MG63 (cell line): ENCODE measurements around the gene GSTA1. TPM values are rescaled to one million over a fixed set of nuclear protein-coding genes. Genes with fewer than 3 reads are reported as not detected.
A peak's percentile ranks its signal among the peaks of the same experiment; 100 is the strongest.
"Not testable (repeated sequence)": the region's sequence is repeated elsewhere in the genome, so short reads cannot be mapped to it uniquely, and the experiment has no call there.

Experiments used
- DNase-seq: peaks from one replicate; pipeline ENCODE4 v3.0.0-alpha.2; 2020
- H3K27me3 ChIP-seq: fragments of 250-450 bp; sonication (Bioruptor Pico); 2 replicates; pipeline ENCODE4 v1.5.1; 2020; ENCODE audit warnings: mild to moderate bottlenecking, moderate library complexity
- H3K36me3 ChIP-seq: fragments of 250-450 bp; sonication (Bioruptor Pico); 2 replicates; pipeline ENCODE4 v1.5.1; 2020; ENCODE audit warnings: mild to moderate bottlenecking, moderate library complexity
- H3K4me3 ChIP-seq: fragments of 250-450 bp; sonication (Bioruptor Pico); 2 replicates; pipeline ENCODE4 v1.5.1; 2020; ENCODE audit warnings: mild to moderate bottlenecking, moderate library complexity
- H3K9me3 ChIP-seq: fragments of 250-450 bp; sonication (Bioruptor Pico); 2 replicates; pipeline ENCODE4 v1.5.1; 2020; ENCODE audit warnings: mild to moderate bottlenecking, moderate library complexity
- total RNA-seq: library from RNA; depleted of rRNA; stranded (reverse); fragments of >200 nt; shearing (Covaris generic); gene quantifications from 2 replicates; pipeline ENCODE4 v1.2.3, GENCODE V29; 2014; ENCODE audit warnings: low replicate concordance; rRNA removed

Gene GSTA1
- total RNA-seq, result 2.2 TPM in 2 replicates

GRCh38 chr6:52803668-52804255, at the start of gene GSTA1:
TSS of gene GSTA1 (minus strand) at chr6:52803816. CDS start at chr6:52799267, 4,549 bp downstream.
- not testable (repeated sequence) for DNase-seq, H3K36me3 ChIP-seq, H3K9me3 ChIP-seq, H3K27me3 ChIP-seq, H3K4me3 ChIP-seq

GRCh38 chr6:52849137-52849536, 45.5 kb upstream of the GSTA1 start:
- DNase-seq, result no peak
- H3K36me3 ChIP-seq, result no peaks in the 10 kb centered on the region
- H3K27me3 ChIP-seq, result no peaks in the 10 kb centered on the region
- no peak overlapping the region for H3K4me3 ChIP-seq
- no peaks in the 10 kb centered on the region for H3K9me3 ChIP-seq

DNA sequence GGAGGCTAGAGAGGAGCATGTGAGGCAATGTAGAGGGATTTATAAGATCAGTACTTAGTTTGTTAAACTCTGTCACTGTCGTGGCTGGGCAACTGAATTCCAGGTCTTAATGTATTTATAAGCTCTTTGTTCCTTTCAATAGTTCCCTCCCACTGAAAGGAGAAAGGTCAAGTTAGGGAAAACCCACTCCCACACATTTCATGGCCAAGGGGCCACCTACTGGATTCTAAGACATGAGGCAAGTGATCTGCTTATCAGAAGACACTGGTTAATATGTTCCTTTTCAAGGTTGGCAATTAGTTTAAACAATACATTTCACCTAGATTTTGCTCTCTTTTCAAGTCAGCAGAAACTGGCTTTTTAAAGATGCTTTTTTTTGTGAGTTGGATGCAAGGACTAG, 42.4 kb upstream of the GSTA1 start:
- Histone ChIP-seq H3K36me3 (no peaks in the 10 kb centered on the region), H3K4me3 (no peak overlapping the region), H3K9me3 (no peaks in the 10 kb centered on the region), H3K27me3 (no peaks in the 10 kb centered on the region)
- no peak for DNase-seq

DNA sequence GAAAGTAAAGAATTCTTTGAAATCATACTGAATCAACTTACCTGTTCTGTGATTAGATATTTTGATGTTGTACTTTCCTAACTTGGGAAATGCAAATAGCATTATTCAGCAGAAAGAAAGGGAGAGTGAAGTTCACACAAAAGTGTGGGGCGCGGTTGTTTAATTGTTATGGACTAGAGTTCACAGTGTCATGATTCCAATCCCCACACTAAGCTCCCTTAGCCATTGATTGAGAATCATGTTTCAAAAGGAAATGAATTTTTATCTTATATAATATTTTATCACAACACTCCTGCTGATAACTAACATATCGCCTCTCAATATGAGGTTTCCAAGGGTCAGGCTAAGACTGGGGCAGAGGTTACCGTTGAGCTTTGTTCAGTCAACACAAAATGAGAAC, 40.0 kb upstream of the GSTA1 start:
- Histone ChIP-seq H3K36me3 (no peaks in the 10 kb centered on the region), H3K9me3 (no peaks in the 10 kb centered on the region), H3K27me3 (no peaks in the 10 kb centered on the region), H3K4me3 (no peak overlapping the region)
- DNase-seq, result no peak

- Histone ChIP-seq H3K4me3 (no peak within 1 kb of the TSS), H3K9me3 (no peaks in the 10 kb centered on the region), H3K36me3 (no peaks in the 10 kb centered on the region), H3K27me3 (no peaks in the 10 kb centered on the region)
- no peak for DNase-seq
Observed at GRCh38 chr6:52840763-52841585, 37.4 kb upstream of the GSTA1 start, which contains the start of gene GSTA5. TSS of gene GSTA5 (minus strand) at chr6:52840813.

DNA sequence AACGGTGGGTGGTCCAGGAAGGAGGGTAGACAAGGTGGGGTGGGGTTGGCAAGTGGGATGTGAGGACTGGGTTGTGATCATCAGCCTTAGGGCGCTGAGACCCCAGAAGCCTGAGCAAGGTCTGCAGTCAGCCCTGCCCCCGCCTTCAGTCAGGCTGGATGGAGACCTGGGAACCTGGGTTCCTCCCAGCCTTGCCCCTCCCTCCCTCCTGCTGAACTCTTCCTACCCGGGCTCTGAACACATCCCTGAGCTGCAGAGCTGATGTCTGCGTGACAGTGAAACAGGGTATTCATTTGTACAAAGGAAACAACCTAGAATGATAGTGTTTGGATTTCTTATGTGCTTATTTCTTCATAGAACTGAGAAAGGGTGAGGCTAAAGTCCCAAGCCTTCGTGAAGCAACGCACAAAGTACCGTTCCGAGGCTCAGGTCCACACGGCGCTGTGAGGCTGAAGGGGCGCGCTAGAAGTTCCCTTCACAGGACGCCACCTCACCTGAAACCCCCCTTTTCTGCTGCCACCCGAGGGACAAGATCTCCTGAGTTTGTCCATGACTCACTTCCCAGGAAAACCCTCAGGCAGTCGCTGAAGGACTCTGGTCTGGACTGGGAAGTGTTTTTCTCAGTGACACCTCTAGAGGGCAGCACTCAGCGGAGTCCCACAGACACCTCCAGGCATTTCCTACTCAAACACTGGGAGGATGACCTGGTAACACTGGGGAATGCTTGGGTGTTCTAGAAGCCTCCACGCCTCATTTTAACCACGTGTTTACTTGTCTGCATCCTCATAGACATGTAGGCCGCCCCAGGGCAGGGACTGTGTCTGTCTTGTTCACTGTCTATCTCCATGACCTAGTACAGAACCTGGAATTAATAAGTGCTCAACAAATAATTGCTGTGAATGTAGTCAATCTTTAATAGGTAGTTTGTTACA, 35.8 kb upstream of the GSTA1 start:
- peak; percentile 51 for DNase-seq
- Histone ChIP-seq H3K36me3 (no peaks in the 10 kb centered on the region), H3K4me3 (no peak overlapping the region), H3K27me3 (no peaks in the 10 kb centered on the region), H3K9me3 (no peaks in the 10 kb centered on the region)

GRCh38 chr6:52834481-52834880, 30.9 kb upstream of the GSTA1 start:
- H3K36me3 ChIP-seq, result no peaks in the 10 kb centered on the region
- no peaks in the 10 kb centered on the region for H3K27me3 ChIP-seq
- peak; percentile 77 for DNase-seq
- H3K4me3 ChIP-seq, result no peak overlapping the region
- H3K9me3 ChIP-seq, result no peaks in the 10 kb centered on the region

- not testable (repeated sequence) for H3K27me3 ChIP-seq, H3K36me3 ChIP-seq, H3K9me3 ChIP-seq, DNase-seq, H3K4me3 ChIP-seq
Observed at GRCh38 chr6:52830869-52831268, 27.3 kb upstream of the GSTA1 start.

- Histone ChIP-seq H3K9me3 (no peaks in the 10 kb centered on the region), H3K27me3 (no peaks in the 10 kb centered on the region), H3K4me3 (no peak overlapping the region), H3K36me3 (no peaks in the 10 kb centered on the region)
- DNase-seq, result no peak
Observed at GRCh38 chr6:52829046-52829817, 25.6 kb upstream of the GSTA1 start.

GRCh38 chr6:52828621-52829020, 25.0 kb upstream of the GSTA1 start:
- H3K4me3 ChIP-seq, H3K36me3 ChIP-seq, H3K9me3 ChIP-seq, DNase-seq, H3K27me3 ChIP-seq: not testable (repeated sequence)

- DNase-seq, H3K9me3 ChIP-seq, H3K27me3 ChIP-seq, H3K36me3 ChIP-seq, H3K4me3 ChIP-seq: not testable (repeated sequence)
Observed at GRCh38 chr6:52827073-52827783, 23.6 kb upstream of the GSTA1 start.

GRCh38 chr6:52826513-52826912, 22.9 kb upstream of the GSTA1 start:
- Histone ChIP-seq H3K4me3 (no peak overlapping the region), H3K36me3 (no peaks in the 10 kb centered on the region), H3K27me3 (no peaks in the 10 kb centered on the region), H3K9me3 (no peaks in the 10 kb centered on the region)
- no peak for DNase-seq

- DNase-seq, H3K4me3 ChIP-seq, H3K36me3 ChIP-seq, H3K9me3 ChIP-seq, H3K27me3 ChIP-seq: not testable (repeated sequence)
Observed at GRCh38 chr6:52825900-52826459, 22.4 kb upstream of the GSTA1 start.

- H3K27me3 ChIP-seq, DNase-seq, H3K9me3 ChIP-seq, H3K36me3 ChIP-seq, H3K4me3 ChIP-seq: not testable (repeated sequence)
Observed at GRCh38 chr6:52825270-52825793, 21.7 kb upstream of the GSTA1 start.

DNA sequence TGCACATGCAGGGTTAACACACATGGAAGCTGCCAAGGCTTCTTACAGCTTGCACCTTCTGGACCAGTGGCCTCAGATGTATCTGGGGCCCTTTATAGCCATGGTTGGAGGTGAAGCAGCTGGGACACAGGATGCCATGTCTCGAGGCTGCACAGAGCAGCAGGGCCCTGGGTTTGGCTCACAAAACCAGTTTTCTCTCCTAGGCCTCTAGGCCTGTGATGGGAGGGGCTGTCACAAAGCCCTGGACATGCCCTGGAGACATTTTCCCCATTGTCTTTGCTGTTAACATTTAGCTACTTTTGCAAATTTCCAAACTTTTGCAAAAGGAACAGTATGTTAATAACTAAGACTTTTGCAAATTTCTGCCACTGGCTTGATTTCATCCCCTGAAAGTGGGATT, 18.2 kb upstream of the GSTA1 start:
- H3K9me3 ChIP-seq, result no peaks in the 10 kb centered on the region
- no peak for DNase-seq

More for the DNA sequence above, 18.2 kb upstream of the GSTA1 start:
- Histone ChIP-seq H3K27me3 (no peaks in the 10 kb centered on the region), H3K36me3 (no peaks in the 10 kb centered on the region), H3K4me3 (no peak overlapping the region)
